DOHH2 (cell line): ENCODE results near the gene CARD14.

ENCODE experiments used
- H3F3A ChIP-seq: fragments of 200-600 bp; sonication (generic), shearing (Covaris generic); 2 replicates; pipeline ENCODE4 v1.6.0; 2016; ENCODE audit warnings: antibody characterized with exemption, mild to moderate bottlenecking; ENCODE audit not compliant: control insufficient read depth, insufficient read depth
- H3K27ac ChIP-seq: fragments of 200-600 bp; sonication (generic); 2 replicates; pipeline ENCODE4 v1.5.1; 2014; ENCODE audit warnings: low read depth, mild to moderate bottlenecking, low read length, moderate library complexity
- H3K27me3 ChIP-seq: fragments of 200-600 bp; sonication (generic); 2 replicates; pipeline ENCODE4 v1.6.1; 2014; ENCODE audit warnings: mild to moderate bottlenecking, low read length, mixed read lengths; ENCODE audit not compliant: control insufficient read depth
- H3K36me3 ChIP-seq: fragments of 200-600 bp; sonication (generic); 2 replicates; pipeline ENCODE4 v1.6.1; 2014; ENCODE audit warnings: mild to moderate bottlenecking, low read length, moderate library complexity, mixed read lengths; ENCODE audit not compliant: control insufficient read depth
- H3K4me1 ChIP-seq: fragments of 200-600 bp; sonication (generic); 2 replicates; pipeline ENCODE4 v1.6.1; 2014; ENCODE audit warnings: mild to moderate bottlenecking, low read length, mixed read lengths; ENCODE audit not compliant: control insufficient read depth
- H3K4me2 ChIP-seq: fragments of 200-600 bp; sonication (generic); 2 replicates; pipeline ENCODE4 v1.6.0; 2014; ENCODE audit warnings: mild to moderate bottlenecking, low read length, moderate library complexity
- H3K4me3 ChIP-seq: fragments of 200-600 bp; sonication (generic); 2 replicates; pipeline ENCODE4 v1.5.1; 2014; ENCODE audit warnings: mild to moderate bottlenecking, low read length, mixed read lengths
- H3K79me2 ChIP-seq: fragments of 200-600 bp; sonication (generic); 2 replicates; pipeline ENCODE4 v1.6.1; 2014; ENCODE audit warnings: mild to moderate bottlenecking, low read length, mixed read lengths; ENCODE audit not compliant: control insufficient read depth
- H3K9me2 ChIP-seq: fragments of 200-600 bp; sonication (generic); replicated peaks from 2 replicates; pipeline ENCODE4 v1.6.1; 2014; ENCODE audit warnings: mild to moderate bottlenecking, low read length, mixed read lengths; ENCODE audit not compliant: control insufficient read depth
- H3K9me3 ChIP-seq: fragments of 200-600 bp; sonication (generic); 2 replicates; pipeline ENCODE4 v1.6.1; 2014; ENCODE audit warnings: antibody characterized with exemption, low read length, mixed read lengths; ENCODE audit not compliant: control insufficient read depth, insufficient read depth
- H4K20me1 ChIP-seq: fragments of 200-600 bp; sonication (generic); 2 replicates; pipeline ENCODE4 v1.6.0; 2014; ENCODE audit warnings: low read depth, mild to moderate bottlenecking, antibody characterized with exemption, low read length, moderate library complexity; ENCODE audit not compliant: control insufficient read depth, insufficient read depth
- CTCF ChIP-seq: fragments of 200-600 bp; sonication (generic); IDR thresholded peaks from one replicate; pipeline ENCODE4 v1.5.1; 2014; ENCODE audit warnings: antibody characterized with exemption, mild to moderate bottlenecking, low read depth, low read length; ENCODE audit not compliant: poor library complexity, severe bottlenecking
- EZH2phosphoT487 ChIP-seq: fragments of 200-600 bp; sonication (generic); IDR thresholded peaks from 2 replicates; pipeline ENCODE4 v1.6.1; 2017; ENCODE audit warnings: borderline replicate concordance, mild to moderate bottlenecking, antibody characterized with exemption, low read length, moderate library complexity, mixed read lengths

CARD14 gene

GRCh38 chr17:80169784-80170500 is at the start of gene CARD14:
Gene CARD14 (plus strand): TSS chr17:80170030. CDS start chr17:80181439, 11,409 bp downstream.
- no peaks in the 10 kb centered on the region for H3K9me2 ChIP-seq
- no peak for TF ChIP-seq CTCF
- no peak for TF ChIP-seq EZH2phosphoT487
- no peaks in the 10 kb centered on the region for H3F3A ChIP-seq
- no peaks in the 10 kb centered on the region for H3K27me3 ChIP-seq
- H3K9me3 ChIP-seq = no peaks in the 10 kb centered on the region
- H3K4me3 ChIP-seq = no peak within 1 kb of the TSS
- no peaks in the 10 kb centered on the region for H4K20me1 ChIP-seq
- no peaks in the 10 kb centered on the region for H3K36me3 ChIP-seq
- H3K27ac ChIP-seq = no peak within 1 kb of the TSS
- H3K4me2 ChIP-seq = no peak within 1 kb of the TSS
- no peaks in the 10 kb centered on the region for H3K4me1 ChIP-seq
- no peaks in the 10 kb centered on the region for H3K79me2 ChIP-seq

- Histone ChIP-seq H3K36me3 (no peaks in the 10 kb centered on the region), H3K9me2 (no peaks in the 10 kb centered on the region), H3K4me2 (no peak overlapping the region), H3K4me1 (no peaks in the 10 kb centered on the region), H3K27ac (no peak overlapping the region), H3F3A (no peaks in the 10 kb centered on the region), H4K20me1 (no peaks in the 10 kb centered on the region), H3K4me3 (no peak overlapping the region), H3K9me3 (no peaks in the 10 kb centered on the region), H3K79me2 (no peaks in the 10 kb centered on the region), H3K27me3 (peaks cover 5% of the 10 kb centered on the region; the same call in 1 of the 2 replicates)
- TF ChIP-seq CTCF (no peak), EZH2phosphoT487 (no peak)
These were observed 47.7 kb upstream of the CARD14 start for GRCh38 chr17:80122026-80122575.

GRCh38 chr17:80122926-80123505 is 46.8 kb upstream of the CARD14 start:
- no peaks in the 10 kb centered on the region for H4K20me1 ChIP-seq

More at GRCh38 chr17:80122926-80123505, 46.8 kb upstream of the CARD14 start:
- H3K36me3 ChIP-seq = no peaks in the 10 kb centered on the region
- no peaks in the 10 kb centered on the region for H3K4me1 ChIP-seq
- H3K79me2 ChIP-seq = no peaks in the 10 kb centered on the region
- H3K4me2 ChIP-seq = no peak overlapping the region
- no peaks in the 10 kb centered on the region for H3K9me3 ChIP-seq
- H3F3A ChIP-seq = no peaks in the 10 kb centered on the region
- no peak overlapping the region for H3K27ac ChIP-seq
- TF ChIP-seq EZH2phosphoT487 = no peak
- TF ChIP-seq CTCF = no peak
- H3K9me2 ChIP-seq = no peaks in the 10 kb centered on the region
- no peak overlapping the region for H3K4me3 ChIP-seq
- H3K27me3 ChIP-seq = peaks cover 5% of the 10 kb centered on the region; the same call in 1 of the 2 replicates
